SK-N-MC (cell line): ENCODE data around the gene KBTBD2.
A peak's percentile ranks its signal among the peaks of the same experiment; 100 is the strongest.

Experiments used
- DNase-seq: peaks from one replicate; pipeline ENCODE4 v3.0.0-alpha.2; 2011; ENCODE audit warnings: low read depth, low spot score
- H3K27ac ChIP-seq: fragments of 200-600 bp; sonication (generic); 2 replicates; pipeline ENCODE4 v1.5.1; 2016; ENCODE audit warnings: mixed run types
- H3K36me3 ChIP-seq: fragments of 200-600 bp; sonication (generic); 2 replicates; pipeline ENCODE4 v1.6.1; 2017; ENCODE audit warnings: antibody characterized with exemption, low read length, mixed read lengths; ENCODE audit not compliant: insufficient read depth
- H3K4me3 ChIP-seq: fragments of 200-600 bp; sonication (generic); 2 replicates; pipeline ENCODE4 v1.5.1; 2016
- H3K9ac ChIP-seq: fragments of 200-600 bp; sonication (generic); 2 replicates; pipeline ENCODE4 v1.8.0; 2017; ENCODE audit warnings: mixed run types, mixed read lengths; ENCODE audit not compliant: insufficient read length
- H3K9me3 ChIP-seq: fragments of 200-600 bp; sonication (generic); 2 replicates; pipeline ENCODE4 v1.6.1; 2017; ENCODE audit warnings: low read depth, mild to moderate bottlenecking, antibody characterized with exemption, low read length, moderate library complexity, mixed read lengths
- EZH2 ChIP-seq: fragments of 200-600 bp; sonication (generic); IDR thresholded peaks from one replicate; pipeline ENCODE4 v1.6.1; 2017; ENCODE audit warnings: antibody characterized with exemption
- FOXP2 ChIP-seq: optimal IDR thresholded peaks from 2 replicates; pipeline ENCODE3; 2011; ENCODE audit warnings: mild to moderate bottlenecking, moderate library complexity; ENCODE audit not compliant: insufficient read depth; ENCODE audit errors: extremely low read length, control extremely low read depth
- POLR2AphosphoS5 ChIP-seq: IDR thresholded peaks from 2 replicates; pipeline ENCODE4 v1.6.1; 2012; ENCODE audit warnings: mild to moderate bottlenecking, low read depth, low read length, borderline replicate concordance

KBTBD2 gene

DNA sequence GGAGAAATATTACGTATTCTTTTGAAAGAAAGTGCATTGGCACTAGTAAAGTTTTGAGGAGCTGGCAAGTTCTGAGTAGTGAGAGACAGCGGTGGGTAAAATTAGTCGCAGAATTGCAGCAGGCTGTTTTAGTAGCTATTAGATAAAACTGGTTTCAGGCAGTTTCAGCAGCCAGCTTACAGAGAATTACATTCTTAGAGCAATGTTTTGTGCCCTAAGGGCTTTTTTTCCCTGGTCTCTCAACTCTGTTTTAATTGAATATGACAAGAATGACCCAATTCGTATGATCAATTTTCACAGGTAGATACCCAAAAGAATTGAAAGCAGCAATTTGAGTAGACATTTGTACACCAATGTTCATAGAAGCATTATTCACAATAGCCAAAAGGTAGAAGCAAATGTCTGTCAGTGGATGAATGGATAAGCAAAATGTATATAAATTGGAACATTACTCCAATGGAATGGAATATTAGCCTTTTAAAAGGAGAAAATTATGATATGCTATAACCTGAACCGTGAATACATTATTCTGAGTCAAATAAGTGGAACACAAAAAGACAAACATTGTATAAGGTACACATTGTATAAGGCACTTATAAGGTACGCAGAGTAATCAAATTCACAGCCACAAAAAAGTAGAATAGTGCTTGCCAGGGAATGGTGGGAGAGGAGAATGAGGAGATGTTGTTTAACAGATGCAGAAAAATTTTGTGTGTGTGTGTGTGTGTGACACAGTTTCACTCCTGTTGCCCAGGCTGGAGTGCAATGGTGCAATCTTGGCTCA, 5.2 kb upstream of the KBTBD2 start:
- no peak overlapping the region for H3K9ac ChIP-seq
- TF ChIP-seq POLR2AphosphoS5, result no peak
- TF ChIP-seq FOXP2, result no peak
- TF ChIP-seq EZH2, result no peak
- DNase-seq, result no peak

GRCh38 chr7:32894171-32894570, 2.6 kb upstream of the KBTBD2 start:
- no peaks in the 10 kb centered on the region for H3K36me3 ChIP-seq
- no peaks in the 10 kb centered on the region for H3K9me3 ChIP-seq
- no peak overlapping the region for H3K9ac ChIP-seq
- no peak overlapping the region for H3K27ac ChIP-seq
- H3K4me3 ChIP-seq, result no peak overlapping the region
- TF ChIP-seq FOXP2 (no peak), POLR2AphosphoS5 (no peak), EZH2 (no peak)
- DNase-seq, result no peak

More for the DNA sequence above, 5.2 kb upstream of the KBTBD2 start:
- Histone ChIP-seq H3K36me3 (no peaks in the 10 kb centered on the region), H3K9me3 (no peaks in the 10 kb centered on the region), H3K4me3 (no peak overlapping the region), H3K27ac (no peak overlapping the region)

- Histone ChIP-seq H3K9me3 (no peaks in the 10 kb centered on the region), H3K27ac (no peak overlapping the region), H3K9ac (no peak overlapping the region), H3K4me3 (no peak overlapping the region), H3K36me3 (no peaks in the 10 kb centered on the region)
- no peak for DNase-seq
- TF ChIP-seq EZH2 (no peak), POLR2AphosphoS5 (no peak), FOXP2 (no peak)
Observed at GRCh38 chr7:32893722-32894121, 2.2 kb upstream of the KBTBD2 start.

DNA sequence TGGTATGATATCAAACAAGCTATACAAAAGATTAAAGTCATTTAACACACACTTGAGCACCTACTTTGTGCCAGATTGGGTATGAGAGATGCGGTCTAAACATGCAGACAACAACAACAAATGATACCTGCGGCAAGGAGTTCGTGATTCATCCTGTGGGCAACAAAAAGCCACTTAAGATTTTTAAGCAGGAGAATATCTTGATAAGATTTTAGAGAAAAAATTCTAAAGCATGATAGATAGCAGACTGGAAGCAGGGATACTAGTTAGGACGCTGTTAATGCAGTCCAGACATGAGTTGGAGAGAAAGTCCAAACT, 1.6 kb upstream of the KBTBD2 start:
- Histone ChIP-seq H3K9me3 (no peaks in the 10 kb centered on the region), H3K36me3 (no peaks in the 10 kb centered on the region), H3K4me3 (peak overlapping the region; percentile 81), H3K27ac (peak overlapping the region; percentile 82), H3K9ac (no peak overlapping the region)
- DNase-seq, result no peak
- TF ChIP-seq POLR2AphosphoS5 (no peak), EZH2 (no peak), FOXP2 (no peak)

DNA sequence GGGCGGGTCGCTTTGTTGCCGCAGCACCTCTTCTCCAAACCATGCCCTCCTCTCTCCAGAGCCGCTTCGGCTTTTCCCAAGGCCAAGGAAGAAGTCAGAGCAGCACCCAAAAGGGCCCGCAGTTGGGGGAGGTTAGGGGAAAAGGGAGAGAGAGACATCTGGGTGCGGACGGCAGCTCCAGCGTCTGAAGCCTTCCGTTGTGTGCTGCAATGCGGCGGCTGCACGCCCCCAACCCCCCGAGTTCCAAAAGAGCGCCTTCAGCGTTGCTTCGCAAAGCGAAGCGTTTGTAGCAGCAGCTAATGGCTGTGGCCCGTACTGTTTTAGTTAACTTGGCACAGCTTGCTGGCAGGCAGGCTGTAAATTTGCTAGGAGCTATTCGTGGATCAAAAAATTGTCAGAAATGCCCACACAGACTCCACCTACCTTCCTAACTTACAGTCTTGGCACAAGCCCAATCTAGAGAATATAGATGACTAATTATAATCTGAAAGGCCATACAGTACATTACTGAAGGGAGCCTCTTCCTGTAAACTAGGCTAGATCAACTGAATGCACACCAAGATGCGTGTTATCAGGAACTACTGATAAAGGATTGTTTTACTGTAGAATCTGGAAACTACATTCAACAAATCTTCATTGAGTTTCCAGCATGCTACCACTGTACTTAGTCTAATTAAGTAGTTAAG, 1.1 kb upstream of the KBTBD2 start:
- no peaks in the 10 kb centered on the region for H3K36me3 ChIP-seq
- no peak for TF ChIP-seq EZH2
- TF ChIP-seq FOXP2, result no peak
- TF ChIP-seq POLR2AphosphoS5, result no peak
- no peaks in the 10 kb centered on the region for H3K9me3 ChIP-seq
- peak overlapping the region; percentile 82 for H3K27ac ChIP-seq
- no peak for DNase-seq
- H3K9ac ChIP-seq, result peak overlapping the region; percentile 61
- peak overlapping the region; percentile 81 for H3K4me3 ChIP-seq

- Histone ChIP-seq H3K4me3 (peak overlapping the region; percentile 81), H3K36me3 (no peaks in the 10 kb centered on the region), H3K27ac (peak overlapping the region; percentile 94), H3K9me3 (no peaks in the 10 kb centered on the region), H3K9ac (peak overlapping the region; percentile 80)
- TF ChIP-seq FOXP2 (peak; percentile 38), POLR2AphosphoS5 (peak; percentile 78), EZH2 (no peak)
- DNase-seq, result no peak
Observed at GRCh38 chr7:32891800-32892520, 400 bp upstream of the KBTBD2 start.

DNA sequence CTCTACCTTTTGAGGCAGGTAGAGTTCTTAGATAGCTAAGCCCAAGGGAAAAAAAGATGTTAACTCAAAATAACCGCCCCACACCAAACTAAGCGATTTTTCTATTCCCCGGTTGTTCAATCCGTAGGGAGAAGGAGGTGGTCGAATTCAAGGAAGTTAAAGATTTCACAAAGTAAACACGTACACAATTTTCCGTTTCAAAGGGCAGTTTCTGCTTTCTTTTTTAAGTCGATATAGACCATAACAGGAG, 842 bp downstream of the KBTBD2 start:
- TF ChIP-seq POLR2AphosphoS5 (peak; percentile 55; the same call in 1 of the 2 replicates), EZH2 (no peak)
- Histone ChIP-seq H3K9me3 (no peaks in the 10 kb centered on the region), H3K9ac (peak overlapping the region; percentile 80), H3K36me3 (no peaks in the 10 kb centered on the region), H3K4me3 (peak overlapping the region; percentile 80), H3K27ac (peak overlapping the region; percentile 94)
- DNase-seq, result no peak

DNA sequence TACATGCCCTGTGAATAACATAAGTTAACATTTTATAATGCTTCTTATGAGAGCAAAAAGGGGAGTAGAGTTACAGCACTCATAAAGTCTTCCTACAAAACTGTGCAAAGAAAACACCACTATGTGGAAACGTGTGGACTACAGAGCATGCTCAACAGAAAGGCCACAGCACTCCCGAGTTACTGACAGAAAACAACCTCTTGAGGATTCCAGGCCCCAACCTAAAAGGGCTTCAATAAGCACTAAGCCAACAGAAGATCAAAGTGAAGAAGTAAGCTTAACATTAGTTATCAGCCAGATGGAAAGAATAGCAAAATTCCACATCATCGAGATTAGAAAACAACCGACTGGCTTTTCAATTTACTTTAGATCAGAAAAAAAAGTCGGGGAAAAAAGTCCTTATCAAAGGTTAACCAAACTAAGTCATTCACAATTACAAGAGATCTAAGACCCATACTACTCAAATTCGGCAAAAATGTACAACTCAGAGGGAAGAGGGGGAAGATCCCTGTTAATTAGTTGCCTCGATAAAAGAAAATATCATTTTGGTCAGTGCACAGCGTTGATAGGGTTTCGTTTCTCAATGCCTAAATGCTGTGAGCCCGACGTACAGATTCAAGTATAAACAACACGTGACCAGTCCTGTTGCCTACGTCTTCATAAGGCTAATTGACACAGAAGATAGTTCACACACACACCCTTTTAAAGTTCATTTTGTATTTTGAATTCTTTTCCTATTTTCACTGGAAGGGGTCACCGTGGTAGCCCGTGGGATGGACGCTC, 1.4 kb downstream of the KBTBD2 start:
- H3K4me3 ChIP-seq, result peak overlapping the region; percentile 80
- no peaks in the 10 kb centered on the region for H3K36me3 ChIP-seq
- H3K9me3 ChIP-seq, result no peaks in the 10 kb centered on the region
- DNase-seq, result no peak
- no peak; the same call in 1 of the 2 replicates for TF ChIP-seq POLR2AphosphoS5
- no peak for TF ChIP-seq EZH2
- no peak for TF ChIP-seq FOXP2
- peak overlapping the region; percentile 80 for H3K9ac ChIP-seq
- H3K27ac ChIP-seq, result peak overlapping the region; percentile 94
